ENCODE data around the gene MID1.

MID1 gene

GRCh38 chrX:10525381-10526120 lies 94.8 kb downstream of the MID1 start:
- no peaks in the 10 kb centered on the region for H3K9me3 ChIP-seq (ENCODE audit: control insufficient read depth, low read length)
- DNase-seq, result peak; percentile 7
- H3K9ac ChIP-seq (ENCODE audit: low read length), result no peak overlapping the region
- H2BK5ac ChIP-seq (ENCODE audit: low read depth, low read length, poor library complexity, severe bottlenecking), result no peak overlapping the region
- H3K36me3 ChIP-seq (ENCODE audit: control insufficient read depth in 1 of 2, insufficient read depth in 2 of 2, low read depth in 1 of 2, low read length in 2 of 2), result no peaks in the 10 kb centered on the region
- no peak overlapping the region for H3K23ac ChIP-seq (ENCODE audit: low read length in 2 of 2)
- H3K27ac ChIP-seq (ENCODE audit: low read length, poor library complexity, severe bottlenecking), result no peak overlapping the region
- H4K8ac ChIP-seq (ENCODE audit: low read length), result no peak overlapping the region
- no peak overlapping the region for H3K18ac ChIP-seq (ENCODE audit: low read depth in 1 of 2, low read length in 2 of 2)
- H2AFZ ChIP-seq (ENCODE audit: low read depth, low read length), result no peak overlapping the region
- H3K4me3 ChIP-seq (ENCODE audit: insufficient read depth in 1 of 2, low read depth in 1 of 2, low read length in 2 of 2), result no peak overlapping the region
- 56% methylated on average over 4 of the region's 6 CpGs for WGBS
- no peak overlapping the region for H3K4me2 ChIP-seq (ENCODE audit: low read length, poor library complexity, severe bottlenecking)
- H4K91ac ChIP-seq (ENCODE audit: low read length), result no peak overlapping the region
- H3K79me1 ChIP-seq (replicated peaks; ENCODE audit: low read length, poor library complexity, severe bottlenecking), result peaks cover 6% of the 10 kb centered on the region
- no peak overlapping the region for H3K4ac ChIP-seq (ENCODE audit: low read depth in 1 of 2, low read length in 2 of 2)
- H3K14ac ChIP-seq (ENCODE audit: low read length in 2 of 2), result no peak overlapping the region
- H2BK12ac ChIP-seq (ENCODE audit: low read length in 2 of 2), result no peak overlapping the region
- H3K4me1 ChIP-seq (ENCODE audit: control insufficient read depth, insufficient read depth, low read depth, low read length), result no peaks in the 10 kb centered on the region
- H2AK5ac ChIP-seq (ENCODE audit: low read length, severe bottlenecking), result no peak overlapping the region
- no peak overlapping the region for H2BK15ac ChIP-seq (ENCODE audit: low read depth, poor library complexity, severe bottlenecking)
- no peak overlapping the region for H2BK120ac ChIP-seq (ENCODE audit: low read depth, low read length)
- H3K27me3 ChIP-seq (ENCODE audit: control insufficient read depth in 1 of 2, insufficient read depth in 1 of 2, low read length in 2 of 2), result no peaks in the 10 kb centered on the region

DNA sequence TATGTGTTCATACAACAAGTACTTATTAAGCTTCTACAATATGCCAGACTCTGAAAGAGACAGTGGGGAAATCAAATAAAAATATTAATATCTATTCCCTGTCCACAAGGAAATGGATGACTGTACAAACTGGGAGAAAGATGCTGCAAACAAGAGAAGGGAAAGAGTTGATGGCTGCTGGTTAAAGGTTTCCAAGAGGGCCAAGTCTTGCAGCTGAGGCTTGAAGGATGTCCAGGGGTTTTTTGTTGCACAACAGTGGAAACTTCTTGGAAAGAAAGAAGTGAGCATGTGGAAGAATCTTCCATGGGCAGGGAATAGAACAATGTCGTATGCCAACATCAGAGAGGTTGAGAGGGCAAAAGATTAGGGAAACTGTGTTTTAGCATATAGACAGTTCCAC lies 95.8 kb downstream of the MID1 start:
- no peak overlapping the region for H3K23ac ChIP-seq (ENCODE audit: low read length in 2 of 2)
- H3K9ac ChIP-seq (ENCODE audit: low read length), result no peak overlapping the region
- H3K4me3 ChIP-seq (ENCODE audit: insufficient read depth in 1 of 2, low read depth in 1 of 2, low read length in 2 of 2), result no peak overlapping the region
- no peaks in the 10 kb centered on the region for H3K9me3 ChIP-seq (ENCODE audit: control insufficient read depth, low read length)
- no peak overlapping the region for H3K14ac ChIP-seq (ENCODE audit: low read length in 2 of 2)
- H4K91ac ChIP-seq (ENCODE audit: low read length), result no peak overlapping the region
- no peak overlapping the region for H3K27ac ChIP-seq (ENCODE audit: low read length, poor library complexity, severe bottlenecking)
- no peak overlapping the region for H3K4me2 ChIP-seq (ENCODE audit: low read length, poor library complexity, severe bottlenecking)
- H3K27me3 ChIP-seq (ENCODE audit: control insufficient read depth in 1 of 2, insufficient read depth in 1 of 2, low read length in 2 of 2), result no peaks in the 10 kb centered on the region
- H3K4ac ChIP-seq (ENCODE audit: low read depth in 1 of 2, low read length in 2 of 2), result no peak overlapping the region
- peaks cover 6% of the 10 kb centered on the region for H3K79me1 ChIP-seq (replicated peaks; ENCODE audit: low read length, poor library complexity, severe bottlenecking)
- no peaks in the 10 kb centered on the region for H3K36me3 ChIP-seq (ENCODE audit: control insufficient read depth in 1 of 2, insufficient read depth in 2 of 2, low read depth in 1 of 2, low read length in 2 of 2)
- no peak overlapping the region for H2BK120ac ChIP-seq (ENCODE audit: low read depth, low read length)
- no peak overlapping the region for H2AFZ ChIP-seq (ENCODE audit: low read depth, low read length)
- no peak overlapping the region for H4K8ac ChIP-seq (ENCODE audit: low read length)
- no peak overlapping the region for H2BK5ac ChIP-seq (ENCODE audit: low read depth, low read length, poor library complexity, severe bottlenecking)
- no peak overlapping the region for H2AK5ac ChIP-seq (ENCODE audit: low read length, severe bottlenecking)
- DNase-seq, result peak; percentile 21
- 100% methylated on average over 1 of the region's 1 CpG for WGBS
- no peak overlapping the region for H3K18ac ChIP-seq (ENCODE audit: low read depth in 1 of 2, low read length in 2 of 2)
- no peak overlapping the region for H2BK15ac ChIP-seq (ENCODE audit: low read depth, poor library complexity, severe bottlenecking)
- no peak overlapping the region for H2BK12ac ChIP-seq (ENCODE audit: low read length in 2 of 2)
- H3K4me1 ChIP-seq (ENCODE audit: control insufficient read depth, insufficient read depth, low read depth, low read length), result no peaks in the 10 kb centered on the region

DNA sequence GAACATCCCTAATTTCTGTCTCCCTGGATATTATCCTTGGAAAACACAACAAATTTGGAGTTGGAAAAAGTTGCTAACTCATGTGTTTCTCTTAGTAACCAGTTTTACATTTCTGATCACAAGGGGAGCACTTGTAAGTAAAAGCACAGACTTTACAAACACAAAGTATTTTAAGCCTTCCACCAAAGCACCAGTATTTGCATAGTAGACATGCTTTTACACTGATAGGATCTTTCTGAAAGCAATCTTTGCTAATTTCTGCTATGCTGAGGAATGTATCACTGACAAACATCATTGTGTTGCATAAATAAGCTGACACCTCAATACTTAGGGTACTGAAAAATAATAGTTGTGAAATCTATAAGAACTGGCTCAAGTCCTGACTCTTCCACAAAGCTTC lies 100.6 kb downstream of the MID1 start:
- Histone ChIP-seq H3K79me1 (replicated peaks; ENCODE audit: low read length, poor library complexity, severe bottlenecking) (peaks cover 2% of the 10 kb centered on the region), H2BK5ac (ENCODE audit: low read depth, low read length, poor library complexity, severe bottlenecking) (no peak overlapping the region), H2BK15ac (ENCODE audit: low read depth, poor library complexity, severe bottlenecking) (no peak overlapping the region), H3K27me3 (ENCODE audit: control insufficient read depth in 1 of 2, insufficient read depth in 1 of 2, low read length in 2 of 2) (no peaks in the 10 kb centered on the region), H3K4me3 (ENCODE audit: insufficient read depth in 1 of 2, low read depth in 1 of 2, low read length in 2 of 2) (no peak overlapping the region), H4K8ac (ENCODE audit: low read length) (no peak overlapping the region), H3K4me2 (ENCODE audit: low read length, poor library complexity, severe bottlenecking) (no peak overlapping the region), H3K9ac (ENCODE audit: low read length) (no peak overlapping the region), H3K23ac (ENCODE audit: low read length in 2 of 2) (no peak overlapping the region), H3K36me3 (ENCODE audit: control insufficient read depth in 1 of 2, insufficient read depth in 2 of 2, low read depth in 1 of 2, low read length in 2 of 2) (no peaks in the 10 kb centered on the region), H3K14ac (ENCODE audit: low read length in 2 of 2) (no peak overlapping the region), H2BK120ac (ENCODE audit: low read depth, low read length) (no peak overlapping the region), H4K91ac (ENCODE audit: low read length) (no peak overlapping the region), H3K9me3 (ENCODE audit: control insufficient read depth, low read length) (no peaks in the 10 kb centered on the region), H3K18ac (ENCODE audit: low read depth in 1 of 2, low read length in 2 of 2) (no peak overlapping the region), H3K4ac (ENCODE audit: low read depth in 1 of 2, low read length in 2 of 2) (no peak overlapping the region), H3K4me1 (ENCODE audit: control insufficient read depth, insufficient read depth, low read depth, low read length) (no peaks in the 10 kb centered on the region), H3K27ac (ENCODE audit: low read length, poor library complexity, severe bottlenecking) (no peak overlapping the region), H2BK12ac (ENCODE audit: low read length in 2 of 2) (no peak overlapping the region), H2AFZ (ENCODE audit: low read depth, low read length) (no peak overlapping the region), H2AK5ac (ENCODE audit: low read length, severe bottlenecking) (no peak overlapping the region)
- peak; percentile 48 for DNase-seq

DNA sequence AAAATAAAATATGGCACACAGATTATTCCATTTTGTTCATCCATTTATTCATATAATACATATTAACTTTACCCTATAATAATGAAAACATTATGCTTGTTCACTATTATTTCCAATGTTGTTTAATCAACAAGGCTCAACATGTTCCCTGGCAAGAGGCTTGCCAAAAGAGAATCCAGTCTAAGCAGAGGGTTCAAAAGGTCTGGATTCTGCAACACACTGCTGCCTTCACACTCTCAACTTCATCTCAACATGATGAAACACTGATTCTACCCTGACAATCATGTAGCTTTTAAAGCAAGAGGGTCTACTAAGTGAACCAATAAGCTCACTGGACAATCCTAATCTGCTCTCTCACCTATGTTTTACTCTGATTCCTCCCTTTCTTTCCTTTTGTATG lies 101.1 kb downstream of the MID1 start:
- Histone ChIP-seq H4K91ac (ENCODE audit: low read length) (no peak overlapping the region), H2AK5ac (ENCODE audit: low read length, severe bottlenecking) (no peak overlapping the region), H2BK15ac (ENCODE audit: low read depth, poor library complexity, severe bottlenecking) (no peak overlapping the region), H3K14ac (ENCODE audit: low read length in 2 of 2) (no peak overlapping the region), H3K79me1 (replicated peaks; ENCODE audit: low read length, poor library complexity, severe bottlenecking) (no peaks in the 10 kb centered on the region), H3K18ac (ENCODE audit: low read depth in 1 of 2, low read length in 2 of 2) (no peak overlapping the region), H4K8ac (ENCODE audit: low read length) (no peak overlapping the region), H3K27ac (ENCODE audit: low read length, poor library complexity, severe bottlenecking) (no peak overlapping the region), H3K27me3 (ENCODE audit: control insufficient read depth in 1 of 2, insufficient read depth in 1 of 2, low read length in 2 of 2) (no peaks in the 10 kb centered on the region), H2BK120ac (ENCODE audit: low read depth, low read length) (no peak overlapping the region), H2BK12ac (ENCODE audit: low read length in 2 of 2) (no peak overlapping the region), H2AFZ (ENCODE audit: low read depth, low read length) (no peak overlapping the region), H3K4me3 (ENCODE audit: insufficient read depth in 1 of 2, low read depth in 1 of 2, low read length in 2 of 2) (no peak overlapping the region), H2BK5ac (ENCODE audit: low read depth, low read length, poor library complexity, severe bottlenecking) (no peak overlapping the region), H3K4ac (ENCODE audit: low read depth in 1 of 2, low read length in 2 of 2) (no peak overlapping the region), H3K9me3 (ENCODE audit: control insufficient read depth, low read length) (no peaks in the 10 kb centered on the region), H3K36me3 (ENCODE audit: control insufficient read depth in 1 of 2, insufficient read depth in 2 of 2, low read depth in 1 of 2, low read length in 2 of 2) (no peaks in the 10 kb centered on the region), H3K4me2 (ENCODE audit: low read length, poor library complexity, severe bottlenecking) (no peak overlapping the region), H3K23ac (ENCODE audit: low read length in 2 of 2) (no peak overlapping the region), H3K4me1 (ENCODE audit: control insufficient read depth, insufficient read depth, low read depth, low read length) (no peaks in the 10 kb centered on the region), H3K9ac (ENCODE audit: low read length) (no peak overlapping the region)
- peak; percentile 18 for DNase-seq

All from mesenchymal stem cell (in vitro differentiated cells and primary cell).